AG20443 (cell line): ENCODE measurements around the gene EQTN.

Source experiments
- DNase-seq: peaks from one replicate; pipeline ENCODE4 v3.0.0; 2012; ENCODE audit warnings: low spot score, mixed read lengths

EQTN gene

GRCh38 chr9:27297050-27297449 lies at the start of gene EQTN:
Gene EQTN, minus strand, starts transcription at chr9:27297150. Its CDS starts 95 bp downstream, at chr9:27297055.
- no peak for DNase-seq

GRCh38 chr9:27344776-27345175 lies 47.8 kb upstream of the EQTN start:
- no peak for DNase-seq

GRCh38 chr9:27341545-27342294 lies 44.8 kb upstream of the EQTN start:
- no peak for DNase-seq

GRCh38 chr9:27340961-27341511 lies 44.1 kb upstream of the EQTN start:
- DNase-seq, result no peak

GRCh38 chr9:27340285-27340674 lies 43.3 kb upstream of the EQTN start:
- DNase-seq, result no peak

GRCh38 chr9:27339661-27340284 lies 42.8 kb upstream of the EQTN start:
- peak; percentile 30 for DNase-seq

GRCh38 chr9:27338527-27338903 lies 41.6 kb upstream of the EQTN start:
- no peak for DNase-seq

GRCh38 chr9:27337833-27338526 lies 41.0 kb upstream of the EQTN start:
- DNase-seq, result no peak

- no peak for DNase-seq
Observed at GRCh38 chr9:27337236-27337635, 40.3 kb upstream of the EQTN start.

GRCh38 chr9:27336829-27337228 lies 39.9 kb upstream of the EQTN start:
- no peak for DNase-seq

- DNase-seq, result no peak
Observed at GRCh38 chr9:27336126-27336525, 39.2 kb upstream of the EQTN start.

- no peak for DNase-seq
Observed at GRCh38 chr9:27335075-27335474, 38.1 kb upstream of the EQTN start.

- peak; percentile 88 for DNase-seq
Observed at GRCh38 chr9:27333241-27334052, 36.5 kb upstream of the EQTN start.

GRCh38 chr9:27331393-27331792 lies 34.4 kb upstream of the EQTN start:
- DNase-seq, result no peak

- DNase-seq, result no peak
Observed at GRCh38 chr9:27329291-27329690, 32.3 kb upstream of the EQTN start.

- no peak for DNase-seq
Observed at GRCh38 chr9:27328483-27328882, 31.5 kb upstream of the EQTN start.

- DNase-seq, result no peak
Observed at GRCh38 chr9:27311184-27311583, 14.2 kb upstream of the EQTN start.

- no peak for DNase-seq
Observed at GRCh38 chr9:27310582-27310981, 13.6 kb upstream of the EQTN start.

GRCh38 chr9:27308691-27309390 lies 11.9 kb upstream of the EQTN start:
- DNase-seq, result no peak

GRCh38 chr9:27304521-27304920 lies 7.6 kb upstream of the EQTN start:
- DNase-seq, result no peak

GRCh38 chr9:27303219-27303618 lies 6.3 kb upstream of the EQTN start:
- peak; percentile 39 for DNase-seq
